SHP77 (cell line): ENCODE measurements around the gene DENND6A.
"Not testable (repeated sequence)": the region's sequence is repeated elsewhere in the genome, so short reads cannot be mapped to it uniquely, and the experiment has no call there.

Experiments used
- DNase-seq, 2 experiments: peaks; one replicate each; lab custom pipeline; 2025; lab: John Stamatoyannopoulos, UW

Gene DENND6A

DNA sequence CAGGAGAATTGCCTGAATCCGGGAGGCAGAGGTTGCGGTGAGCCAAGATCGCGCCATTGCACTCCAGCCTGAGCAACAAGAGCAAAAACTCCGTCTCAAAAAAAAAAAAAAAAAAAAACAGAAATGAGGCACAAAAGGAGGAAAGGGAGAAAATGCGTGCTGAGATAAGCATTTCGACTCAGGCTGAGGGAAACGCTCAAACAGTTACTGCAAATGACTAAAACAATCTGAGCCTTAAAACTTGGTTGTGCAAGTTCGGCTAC is 813 bp downstream of the DENND6A start:
- DNase-seq = not testable (repeated sequence)

DNA sequence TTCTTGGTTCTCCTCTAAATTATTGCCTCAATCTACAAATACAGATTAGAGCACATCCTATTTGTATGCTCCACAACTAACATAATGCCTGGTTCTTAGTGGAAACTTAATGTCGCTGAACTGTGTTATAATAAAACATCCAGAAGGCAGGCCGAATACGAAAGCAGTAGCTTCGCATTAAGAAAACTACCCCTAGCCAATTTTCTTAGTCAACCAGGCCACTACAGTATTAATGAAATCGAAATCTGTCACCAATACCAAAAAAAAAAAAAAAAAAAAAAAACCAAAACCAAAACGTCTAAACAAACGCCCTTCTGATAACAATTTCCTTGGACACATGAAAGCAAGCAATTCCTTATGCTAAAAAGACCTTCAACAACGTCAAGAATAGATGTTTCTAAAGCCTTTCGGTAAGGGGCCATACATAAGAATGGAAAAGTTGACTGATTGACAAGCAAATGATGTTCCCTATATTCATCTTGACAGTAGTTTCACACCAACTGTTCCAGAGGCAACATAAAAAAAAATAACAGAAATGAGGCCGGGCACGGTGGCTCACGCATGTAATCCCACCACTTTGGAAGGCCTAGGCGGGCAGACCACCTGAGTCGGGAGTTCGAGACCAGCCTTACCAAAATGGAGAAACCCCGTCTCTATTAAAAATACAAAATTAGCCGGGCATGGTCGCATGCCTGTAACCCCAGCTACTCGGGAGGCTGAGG is 1.3 kb downstream of the DENND6A start:
- peak in 1 of 2 experiments; percentile 1 for DNase-seq

DNA sequence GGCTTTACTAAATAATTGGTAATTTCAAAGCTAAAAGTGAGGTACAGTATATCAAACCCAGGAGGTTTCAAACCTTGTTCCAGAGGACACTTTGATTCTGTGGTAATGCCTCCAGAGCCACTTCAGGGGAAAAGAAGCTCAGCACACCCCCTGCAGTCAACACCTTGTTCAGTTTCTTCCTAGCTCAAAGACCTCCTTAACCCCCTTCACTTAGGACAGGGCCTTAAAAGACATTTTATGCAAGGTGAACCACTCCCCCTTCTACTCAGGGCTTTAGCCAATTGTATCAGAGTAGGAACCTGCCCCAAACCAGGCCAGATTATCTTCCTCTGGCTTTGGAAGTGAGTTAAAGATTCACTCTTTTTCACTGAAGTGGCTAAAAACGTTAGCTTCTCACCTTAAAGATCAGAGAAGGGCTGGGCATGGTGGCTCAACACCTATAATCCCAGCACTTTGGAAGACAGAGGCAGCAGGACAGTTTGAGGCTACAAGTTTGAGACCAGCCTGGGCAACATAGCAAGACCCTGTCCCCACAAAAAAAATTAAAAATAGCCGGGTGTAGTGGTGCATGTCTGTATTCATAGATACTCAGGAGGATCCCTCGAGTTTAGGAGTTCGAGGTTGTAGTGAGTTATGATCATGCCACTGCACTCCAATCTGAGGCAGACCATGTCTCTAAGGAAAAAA is 3.4 kb downstream of the DENND6A start:
- no peak for DNase-seq

DNA sequence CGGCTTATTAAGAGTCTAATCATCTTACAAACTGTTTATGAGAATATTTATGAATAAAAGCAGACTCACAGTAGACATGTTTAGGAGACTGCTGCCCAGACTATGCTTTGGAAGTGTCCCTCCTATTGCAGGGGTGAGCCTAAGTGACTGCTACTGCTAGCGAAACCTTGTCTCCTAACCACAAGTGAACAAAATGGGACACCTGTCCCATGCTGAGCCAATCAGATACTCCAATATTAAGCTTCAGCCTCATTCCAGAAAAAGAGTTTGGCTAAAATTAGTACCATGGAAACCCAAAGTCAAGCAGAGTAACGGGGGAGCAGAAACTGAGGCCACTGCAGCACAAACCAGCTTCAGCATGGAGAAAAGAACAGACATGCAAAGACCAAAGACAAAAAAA is 4.6 kb downstream of the DENND6A start:
- DNase-seq = no peak

DNA sequence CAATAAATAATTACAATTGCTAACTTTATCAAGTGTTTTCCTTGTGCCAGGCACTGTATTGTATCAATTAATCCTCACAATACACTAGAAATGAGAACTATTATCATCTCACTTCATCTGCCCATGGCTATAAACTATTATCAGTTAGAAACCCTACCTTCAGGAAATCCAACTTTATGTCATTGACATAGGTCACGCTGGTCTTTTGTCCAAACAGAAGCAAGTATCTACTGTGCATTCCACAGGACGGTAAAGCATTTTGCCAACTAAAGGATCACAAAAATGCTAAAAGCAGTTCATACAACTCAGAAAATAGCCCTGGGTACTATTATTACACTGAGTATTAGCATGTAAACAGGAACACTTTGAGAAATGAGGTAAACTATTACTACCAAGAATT is 9.6 kb downstream of the DENND6A start:
- no peak for DNase-seq

DNA sequence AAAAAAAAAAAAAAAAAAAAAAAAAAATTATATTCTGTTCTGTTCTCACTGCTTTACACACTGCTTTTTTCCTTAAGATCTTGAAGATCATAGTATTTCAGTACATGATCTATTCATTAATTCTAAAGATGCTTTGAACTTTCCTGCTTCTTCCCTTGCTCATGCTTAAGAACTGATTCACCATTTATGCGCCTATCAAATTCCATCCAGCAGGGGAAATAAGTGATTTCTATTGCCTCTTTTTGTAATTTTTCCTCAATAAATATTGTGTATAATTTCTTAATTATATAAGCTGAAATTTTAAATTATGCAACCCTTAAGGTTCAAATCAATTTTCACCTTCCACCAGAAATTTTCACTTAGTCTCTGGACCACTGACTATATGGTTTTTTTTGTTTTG is 10.6 kb downstream of the DENND6A start:
- DNase-seq = no peak

DNA sequence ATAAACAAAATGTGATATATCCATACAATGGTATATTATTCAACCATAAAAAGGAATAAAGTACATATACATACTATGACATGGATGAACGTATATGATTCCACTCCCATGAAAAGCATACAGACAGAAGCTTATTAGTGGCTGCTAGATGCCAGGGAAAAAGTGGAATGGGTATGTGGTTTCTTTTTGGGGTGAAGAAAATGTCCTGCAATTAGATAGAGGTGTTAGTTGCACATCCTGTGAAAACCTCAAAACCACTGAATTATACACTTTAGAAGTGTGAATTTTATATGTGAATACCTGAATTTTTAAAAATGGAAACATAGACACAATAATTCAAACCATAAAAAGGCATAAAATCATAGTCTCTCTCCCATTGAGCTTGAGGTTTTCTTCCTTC is 11.2 kb downstream of the DENND6A start:
- no peak for DNase-seq

DNA sequence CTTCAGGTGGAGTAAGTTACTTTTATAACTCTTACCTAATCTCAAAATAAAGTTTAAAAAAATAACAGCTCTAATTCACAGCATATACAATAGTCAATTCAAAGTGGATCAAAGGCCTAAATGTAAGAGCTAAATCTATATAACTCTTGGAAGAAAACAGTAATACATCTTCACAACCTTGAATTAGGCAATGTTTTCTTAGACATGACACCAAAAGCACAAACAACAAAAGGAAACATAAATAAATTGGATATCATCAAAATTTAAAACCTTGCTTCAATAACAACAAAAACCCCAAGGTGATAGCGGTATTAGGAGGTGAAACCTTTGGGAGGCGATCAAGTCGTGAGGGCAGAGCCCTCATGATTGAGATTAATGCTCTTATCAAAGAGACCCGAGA is 12.8 kb downstream of the DENND6A start:
- DNase-seq = no peak

DNA sequence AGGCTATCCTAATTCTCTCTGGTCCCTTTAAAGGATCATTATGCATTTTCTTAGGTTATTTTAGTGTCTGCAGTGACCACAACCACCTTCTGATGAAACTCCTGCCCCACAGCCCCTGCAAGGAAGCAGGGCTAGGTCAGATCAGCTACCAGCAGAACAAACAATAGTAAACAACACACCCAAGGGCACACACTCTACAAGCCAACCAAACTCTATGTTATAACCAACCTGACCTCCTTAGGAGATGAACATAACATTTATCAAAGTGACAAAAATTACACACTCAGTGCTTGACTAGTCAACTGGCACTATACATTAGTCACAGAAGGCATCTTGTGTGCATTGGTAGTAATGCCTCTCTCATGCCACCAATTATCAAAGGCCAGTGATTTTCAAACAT is 17.3 kb downstream of the DENND6A start:
- no peak for DNase-seq

DNA sequence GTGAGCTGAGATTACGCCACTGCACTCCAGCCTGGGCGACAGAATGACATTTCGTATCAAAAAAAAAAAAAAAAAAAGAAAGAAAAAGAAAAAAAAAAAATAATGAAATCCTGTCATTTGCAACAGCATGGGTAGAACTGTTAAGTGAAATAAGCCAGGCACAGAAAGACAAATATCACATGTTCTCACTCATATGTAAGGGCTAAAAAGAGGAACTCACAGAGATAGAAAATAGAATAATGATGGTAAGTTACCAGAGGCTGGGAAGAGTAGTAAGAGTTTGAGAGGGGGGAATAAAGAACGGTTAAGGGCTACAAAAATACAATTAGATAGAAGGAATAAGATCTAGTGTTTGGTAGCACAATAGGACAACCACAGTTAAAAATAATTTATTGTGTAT is 19.7 kb downstream of the DENND6A start:
- DNase-seq = no peak

DNA sequence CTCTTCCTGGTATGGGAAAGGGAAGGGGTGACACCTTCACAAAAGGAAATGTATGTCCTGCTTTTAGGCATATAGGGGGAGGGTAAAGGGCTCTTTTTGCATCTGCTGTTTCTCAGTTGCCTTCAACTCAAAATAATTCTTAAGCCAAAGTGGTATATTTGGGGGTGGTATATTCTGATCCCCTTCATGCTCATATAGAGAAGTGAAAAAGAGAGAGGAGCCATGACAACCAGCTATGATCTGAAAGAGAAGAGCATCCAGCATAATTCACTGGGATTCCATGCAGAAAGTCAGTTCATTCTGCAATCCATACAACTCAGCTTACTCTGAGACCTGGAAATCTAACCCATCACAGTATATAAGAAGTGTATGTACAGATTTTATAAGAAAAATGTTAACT is 22.3 kb downstream of the DENND6A start:
- no peak for DNase-seq

DNA sequence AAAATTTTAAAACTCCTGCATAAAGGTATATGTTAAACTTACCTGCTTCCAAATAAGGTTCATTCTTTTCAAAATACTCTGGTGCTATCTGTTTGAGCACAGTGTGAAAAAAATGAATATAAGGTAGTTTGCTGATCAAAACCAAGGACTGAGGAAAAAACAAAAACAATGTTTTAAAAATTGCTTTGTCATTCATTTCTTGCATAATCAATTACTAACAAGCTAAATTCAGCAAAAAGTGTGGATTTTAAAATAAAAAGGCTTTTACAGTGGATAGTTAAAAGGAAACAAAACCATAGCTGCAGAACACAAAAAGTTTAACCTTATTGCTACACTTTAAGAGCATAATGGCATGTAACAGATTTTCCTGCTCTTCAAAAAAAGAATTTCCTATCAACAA is 31.5 kb downstream of the DENND6A start:
- DNase-seq = no peak

DNA sequence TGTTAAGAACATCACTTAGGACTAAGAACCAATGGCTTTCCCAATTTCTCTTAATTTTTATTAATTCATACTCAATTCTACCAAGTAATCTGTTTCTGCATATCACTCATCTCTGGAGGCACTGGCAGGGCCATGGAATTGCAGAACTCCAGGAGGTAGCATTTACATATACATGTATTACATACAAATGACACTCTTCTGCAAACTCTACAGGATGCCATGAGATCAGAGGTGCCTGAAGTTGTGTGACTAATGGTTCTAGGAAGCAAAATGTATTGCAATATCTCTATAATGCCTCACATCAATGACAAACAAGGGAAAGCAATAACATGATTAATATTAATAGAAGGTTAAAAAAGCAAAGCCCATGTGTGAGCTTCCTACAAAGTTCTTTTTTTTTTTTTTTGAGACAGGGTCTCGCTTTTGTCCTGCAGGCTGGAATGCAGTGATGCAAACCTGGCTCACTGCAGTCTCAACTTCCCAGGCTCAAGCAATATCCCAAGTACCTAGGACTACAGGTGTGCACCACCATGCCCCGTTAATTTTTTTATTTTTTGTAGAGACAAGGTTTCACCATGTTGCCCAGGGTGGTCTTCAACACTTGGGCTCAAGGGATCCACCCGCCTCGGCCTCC is 33.0 kb downstream of the DENND6A start:
- DNase-seq = no peak

DNA sequence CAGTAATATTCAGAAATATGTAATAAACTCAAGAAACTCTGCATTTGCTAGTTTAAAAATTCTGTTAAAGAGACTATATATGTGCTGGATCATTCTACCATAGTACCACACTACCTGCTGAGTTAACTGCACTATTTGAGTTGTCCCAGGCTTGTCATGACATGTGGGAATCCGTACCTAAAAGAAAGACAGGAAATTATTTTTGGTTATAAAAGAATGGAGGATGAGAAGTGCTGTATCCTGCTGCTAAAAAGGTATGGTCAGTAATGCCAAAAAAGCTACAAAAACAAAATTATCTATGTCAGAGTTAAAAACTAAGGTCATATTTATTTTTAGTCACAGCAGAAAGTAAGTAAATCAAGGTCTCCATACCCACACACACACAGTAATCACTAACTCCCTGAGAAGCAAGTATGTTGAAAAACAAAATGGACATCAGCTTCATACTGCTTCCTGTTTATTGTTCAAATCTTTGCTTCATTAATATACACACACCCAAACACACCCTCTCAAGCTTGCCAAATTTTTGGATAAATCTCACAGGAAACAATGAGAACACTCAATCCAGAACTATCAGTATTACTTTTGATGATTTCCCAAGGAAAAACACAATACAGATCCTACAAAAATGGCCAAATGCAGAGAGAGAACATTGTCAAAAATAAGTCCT is 33.7 kb downstream of the DENND6A start:
- no peak for DNase-seq

DNA sequence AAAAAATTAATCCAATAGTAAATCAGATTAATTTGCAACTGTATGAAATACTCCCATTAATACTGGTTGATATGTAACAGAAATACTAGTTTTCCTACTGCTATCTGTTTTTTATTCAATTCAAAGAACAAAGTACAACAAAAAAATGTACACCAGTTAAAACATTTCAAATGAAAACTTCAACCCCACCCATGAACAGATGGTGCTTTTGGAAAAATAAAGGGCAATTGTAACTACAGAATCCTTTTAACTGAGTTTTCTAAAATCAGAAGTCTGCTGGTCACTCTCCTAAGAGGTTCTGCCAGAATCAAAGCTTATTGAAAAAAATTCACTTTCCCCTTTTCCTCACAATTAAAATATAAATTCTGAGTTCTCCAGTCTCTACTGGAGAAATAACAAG is 34.3 kb downstream of the DENND6A start:
- no peak for DNase-seq

DNA sequence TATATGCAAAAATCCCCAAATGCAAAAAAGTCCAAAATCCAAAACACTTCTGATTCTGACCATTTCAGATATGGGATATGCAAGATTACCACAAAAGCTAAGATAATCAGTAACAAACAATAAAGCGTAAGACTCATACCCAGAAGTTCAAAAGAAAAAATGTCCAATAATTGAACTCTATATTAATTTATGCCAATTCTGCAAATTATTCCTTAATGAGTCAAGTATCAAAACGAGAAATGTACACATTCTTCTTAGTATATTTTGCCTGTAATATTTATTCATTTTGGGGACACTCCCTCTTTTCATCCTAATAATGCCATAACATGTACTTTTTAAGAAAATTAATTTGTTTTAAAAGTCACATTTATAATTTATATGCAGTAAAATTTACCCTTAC is 37.1 kb downstream of the DENND6A start:
- no peak for DNase-seq

DNA sequence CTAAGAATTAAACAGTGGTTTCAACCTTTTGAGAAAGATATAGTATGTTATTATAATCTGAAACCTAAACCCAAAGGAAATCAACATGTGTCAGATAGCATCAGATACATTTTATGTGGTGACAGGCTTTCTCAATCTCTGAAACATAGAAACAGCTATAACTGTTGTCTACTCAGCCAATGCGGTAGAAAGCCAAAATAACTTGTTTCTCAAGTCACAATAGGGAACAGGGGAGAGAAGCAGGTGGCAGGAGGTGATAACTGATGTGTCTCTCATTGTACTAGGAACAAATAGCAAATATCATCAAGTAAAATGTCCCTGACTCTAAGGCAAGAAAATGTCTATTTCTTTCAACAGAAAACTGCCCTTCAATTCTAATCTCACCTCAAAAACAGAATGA is 38.6 kb downstream of the DENND6A start:
- DNase-seq = no peak

DNA sequence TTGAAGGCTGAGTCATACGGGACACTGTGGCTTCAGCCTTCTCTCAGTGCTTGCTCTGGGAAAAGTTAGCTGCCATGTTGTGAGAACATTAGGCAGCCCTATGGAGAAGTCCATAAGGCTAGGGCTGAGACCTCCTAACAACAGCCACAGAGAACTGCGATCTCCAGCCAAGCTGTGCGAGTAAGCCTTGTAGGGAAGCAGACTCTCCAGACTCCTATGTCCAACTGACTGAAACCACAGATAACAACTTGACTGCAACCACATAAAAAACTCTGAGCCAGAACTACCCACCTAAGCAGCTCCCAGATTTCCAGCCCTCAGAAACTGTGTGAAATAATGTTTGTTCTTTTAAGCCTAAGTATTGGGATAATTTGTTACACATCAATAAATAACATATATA is 40.7 kb downstream of the DENND6A start:
- DNase-seq = no peak

DNA sequence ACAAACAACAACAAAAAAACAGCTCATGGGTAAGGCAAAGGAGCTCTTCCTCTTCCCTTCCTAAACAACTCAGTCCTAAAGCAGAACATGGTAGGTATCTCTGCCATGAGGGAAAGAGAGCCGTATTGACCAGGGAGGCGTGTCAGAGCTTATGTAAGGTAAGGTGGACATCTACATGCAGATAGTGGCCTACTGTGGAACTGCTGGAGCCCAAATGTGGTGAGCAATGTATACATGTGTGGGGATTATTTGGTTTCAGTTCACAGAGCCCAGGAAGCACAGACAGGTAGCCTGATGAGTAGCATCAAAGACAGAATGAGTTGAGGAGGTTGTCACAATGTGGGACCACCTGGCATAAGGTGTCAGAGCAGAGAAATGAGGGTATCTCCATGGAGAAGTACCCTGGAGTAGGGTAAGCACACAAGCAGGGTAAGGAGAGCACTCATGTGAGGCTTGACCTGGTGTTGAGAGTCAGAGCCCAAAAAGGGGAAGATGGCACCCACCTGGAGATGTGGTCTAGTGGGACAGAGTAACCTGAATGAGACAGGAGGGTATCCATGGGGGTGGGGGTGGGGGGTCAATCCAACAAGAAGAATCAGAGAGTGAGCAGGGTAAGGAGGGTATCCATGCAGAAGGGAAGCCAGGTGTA is 45.5 kb downstream of the DENND6A start:
- DNase-seq = no peak

DNA sequence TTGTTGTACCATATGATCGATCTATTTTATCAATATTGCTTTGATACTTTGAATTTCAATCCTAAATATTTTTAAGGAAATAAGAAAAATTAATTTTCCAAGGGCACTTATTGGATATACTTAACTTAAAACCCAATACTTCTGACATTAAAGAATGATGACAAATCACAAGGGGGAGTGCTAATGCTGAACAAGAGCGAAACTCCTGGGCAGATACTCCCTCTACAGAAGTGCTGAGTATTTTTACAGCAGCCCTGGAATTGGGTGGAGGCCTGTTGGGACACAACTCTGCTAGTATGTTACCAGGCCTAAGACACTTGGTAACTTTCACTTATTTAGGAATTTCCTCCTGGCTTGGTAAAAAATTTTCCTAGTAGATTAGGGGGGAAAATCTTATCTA is 46.2 kb downstream of the DENND6A start:
- no peak for DNase-seq

DNA sequence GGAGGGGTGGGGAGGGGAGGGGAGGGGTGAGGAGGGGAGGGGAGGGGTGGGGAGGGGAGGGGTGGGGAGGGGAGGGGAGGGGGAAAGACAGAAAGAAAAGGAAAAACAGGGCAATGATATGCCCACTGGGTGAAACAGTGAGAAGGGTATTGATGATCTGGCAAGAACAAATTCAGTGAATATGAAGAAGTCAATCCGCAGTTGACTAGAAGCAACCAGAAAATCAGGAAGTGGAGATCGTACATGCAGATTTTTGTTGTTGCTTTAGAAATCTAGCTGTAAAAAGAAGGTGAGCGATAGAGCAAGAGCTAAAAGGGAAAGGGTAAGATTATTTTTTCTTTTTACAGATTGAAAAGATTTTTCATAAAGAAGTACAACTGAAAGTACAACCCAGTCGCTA is 48.1 kb downstream of the DENND6A start:
- DNase-seq = no peak

DNA sequence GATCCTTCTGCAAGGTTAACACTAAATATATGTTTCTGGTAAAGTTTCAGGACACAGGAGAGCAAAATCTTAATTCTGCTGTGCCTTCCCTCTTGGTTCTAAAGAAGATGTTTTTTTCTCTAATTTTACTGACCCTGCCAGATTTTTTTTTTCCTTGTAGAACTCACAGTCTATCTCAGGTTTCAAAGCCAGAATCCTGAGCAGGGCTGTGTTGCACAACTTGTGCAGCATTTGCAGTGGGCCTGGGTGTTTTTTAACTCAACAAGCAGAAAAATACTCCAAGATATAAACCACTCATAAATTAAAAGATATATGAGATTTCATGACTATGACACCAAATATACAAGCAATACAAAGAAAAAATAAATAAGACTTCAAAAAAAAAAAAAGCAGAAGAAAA is 55.5 kb downstream of the DENND6A start:
- DNase-seq = no peak

DNA sequence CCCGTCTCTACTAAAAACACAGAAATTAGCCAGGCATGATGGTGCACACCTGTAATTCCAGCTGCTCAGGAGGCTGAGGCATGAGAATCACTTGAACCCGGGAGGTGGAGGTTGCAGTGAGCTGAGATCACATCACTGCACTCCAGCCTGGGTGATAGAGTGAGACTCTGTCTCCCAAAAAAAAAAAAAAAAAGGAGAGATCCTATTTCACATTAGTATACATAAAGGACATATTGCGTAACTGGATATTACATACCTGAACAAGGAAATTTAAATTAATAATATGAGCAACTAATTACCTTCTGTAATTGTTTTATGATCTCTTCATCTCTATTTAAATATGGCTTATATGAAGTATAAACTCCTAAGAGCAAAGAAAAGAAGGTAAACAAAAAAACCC is 58.6 kb downstream of the DENND6A start:
- not testable (repeated sequence) for DNase-seq
